22Rv1 (cell line): ENCODE results near the gene SFXN4.
"Not testable (repeated sequence)": the region's sequence is repeated elsewhere in the genome, so short reads cannot be mapped to it uniquely, and the experiment has no call there.

Experiments
- H3K27ac ChIP-seq: fragments of 450-650 bp; 2 replicates; pipeline ENCODE4 v1.5.1; 2017
- ZFX ChIP-seq: fragments of 450-650 bp; IDR thresholded peaks from 2 replicates; pipeline ENCODE4 v1.6.1; 2017; ENCODE audit warnings: antibody characterized with exemption, borderline replicate concordance
- TF ChIP-seq, protein P1 (sequence below): fragments of 450-650 bp; IDR thresholded peaks from 2 replicates; pipeline ENCODE4 v1.5.1; 2017; ENCODE audit warnings: mild to moderate bottlenecking

SFXN4 gene

GRCh38 chr10:119183664-119184412, 18.3 kb upstream of the SFXN4 start:
- no peak for TF ChIP-seq ZFX
- TF ChIP-seq, protein P1, sequence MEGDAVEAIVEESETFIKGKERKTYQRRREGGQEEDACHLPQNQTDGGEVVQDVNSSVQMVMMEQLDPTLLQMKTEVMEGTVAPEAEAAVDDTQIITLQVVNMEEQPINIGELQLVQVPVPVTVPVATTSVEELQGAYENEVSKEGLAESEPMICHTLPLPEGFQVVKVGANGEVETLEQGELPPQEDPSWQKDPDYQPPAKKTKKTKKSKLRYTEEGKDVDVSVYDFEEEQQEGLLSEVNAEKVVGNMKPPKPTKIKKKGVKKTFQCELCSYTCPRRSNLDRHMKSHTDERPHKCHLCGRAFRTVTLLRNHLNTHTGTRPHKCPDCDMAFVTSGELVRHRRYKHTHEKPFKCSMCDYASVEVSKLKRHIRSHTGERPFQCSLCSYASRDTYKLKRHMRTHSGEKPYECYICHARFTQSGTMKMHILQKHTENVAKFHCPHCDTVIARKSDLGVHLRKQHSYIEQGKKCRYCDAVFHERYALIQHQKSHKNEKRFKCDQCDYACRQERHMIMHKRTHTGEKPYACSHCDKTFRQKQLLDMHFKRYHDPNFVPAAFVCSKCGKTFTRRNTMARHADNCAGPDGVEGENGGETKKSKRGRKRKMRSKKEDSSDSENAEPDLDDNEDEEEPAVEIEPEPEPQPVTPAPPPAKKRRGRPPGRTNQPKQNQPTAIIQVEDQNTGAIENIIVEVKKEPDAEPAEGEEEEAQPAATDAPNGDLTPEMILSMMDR = no peak
- no peak overlapping the region for H3K27ac ChIP-seq

DNA sequence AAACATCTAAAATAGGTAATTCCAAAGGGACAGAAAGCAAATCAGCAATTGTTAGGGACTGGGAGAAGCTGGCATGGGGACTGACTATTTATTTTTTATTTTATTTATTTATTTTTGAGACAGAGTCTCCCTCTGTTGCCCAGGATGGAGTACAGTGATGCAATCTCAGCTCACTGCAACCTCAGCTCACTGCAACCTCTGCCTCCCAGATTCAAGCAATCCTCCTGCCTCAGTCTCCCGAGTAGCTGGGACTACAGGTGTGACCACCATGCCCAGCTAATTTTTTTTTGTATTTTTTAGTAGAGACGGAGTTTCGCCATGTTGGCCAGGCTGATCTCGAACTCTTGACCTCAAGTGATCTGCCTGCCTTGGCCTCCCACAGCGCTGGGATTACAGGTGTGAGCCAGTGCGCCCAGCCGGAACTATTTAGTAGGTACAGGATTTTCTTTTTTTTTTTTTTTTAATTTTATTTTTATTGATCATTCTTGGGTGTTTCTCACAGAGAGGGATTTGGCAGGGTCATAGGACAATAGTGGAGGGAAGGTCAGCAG, 15.4 kb upstream of the SFXN4 start:
- H3K27ac ChIP-seq = not testable (repeated sequence)

- H3K27ac ChIP-seq = peak within 1 kb of the TSS; percentile 74
These were observed 13.0 kb upstream of the SFXN4 start, which contains the start of gene PRDX3 for GRCh38 chr10:119178372-119179119. Gene PRDX3 (minus strand): TSS chr10:119178812. CDS start chr10:119178790, 22 bp downstream.

DNA sequence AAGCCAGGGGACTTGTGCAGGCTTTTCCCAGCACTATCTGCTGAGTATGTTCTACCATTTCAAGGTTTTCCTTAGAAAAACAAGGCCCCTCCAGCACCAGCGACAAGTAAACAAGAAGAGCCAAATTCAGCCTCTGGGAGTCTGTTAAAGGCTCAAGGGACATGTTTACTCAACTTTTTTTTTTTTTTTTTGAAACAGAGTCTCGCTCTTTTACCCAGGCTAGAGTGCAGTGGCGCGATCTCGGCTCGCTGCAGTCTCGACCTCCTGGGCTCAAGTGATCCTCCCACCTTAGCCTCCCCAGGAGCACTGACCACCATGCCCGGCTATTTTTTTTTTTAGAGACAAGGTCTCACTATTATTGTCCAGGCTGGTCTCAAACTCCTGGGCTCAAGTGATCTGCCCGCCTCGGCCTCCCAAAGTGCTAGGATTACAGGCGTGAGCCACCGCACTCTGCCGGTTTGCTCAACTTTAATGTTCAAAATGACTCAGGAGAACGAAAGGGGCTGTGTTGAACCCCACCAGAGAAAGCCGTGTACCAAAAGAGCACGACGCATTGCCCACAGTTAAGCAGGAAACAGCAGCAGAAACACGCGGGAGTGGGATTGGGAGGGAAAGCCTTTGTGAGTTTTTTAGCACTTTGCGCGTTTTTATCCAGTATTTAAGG, 12.3 kb upstream of the SFXN4 start:
- peak overlapping the region; percentile 74 for H3K27ac ChIP-seq
- TF ChIP-seq, protein P1 = no peak
- TF ChIP-seq ZFX = no peak

More at GRCh38 chr10:119178372-119179119, 13.0 kb upstream of the SFXN4 start, which contains the start of gene PRDX3:
- no peak for TF ChIP-seq ZFX
- TF ChIP-seq, protein P1 = peak; percentile 20

DNA sequence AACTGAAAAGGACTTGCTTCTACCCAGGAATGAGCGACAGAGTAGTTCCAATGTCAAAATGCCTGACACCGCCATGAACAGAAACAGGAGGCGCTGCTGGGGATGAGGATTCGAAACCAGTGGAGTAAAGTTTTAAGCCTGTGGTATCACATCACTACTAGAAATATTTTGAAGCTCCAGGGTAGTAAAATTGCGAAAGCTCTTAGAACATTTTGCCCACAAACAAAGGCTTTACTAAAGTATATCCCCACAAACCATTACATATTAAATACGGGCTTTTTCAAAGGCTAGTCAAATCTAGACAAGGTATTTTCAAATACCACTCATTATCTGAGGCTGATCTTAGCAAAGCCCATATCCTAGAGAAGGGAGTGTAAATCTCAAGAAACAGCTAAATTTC, 10.7 kb upstream of the SFXN4 start:
- H3K27ac ChIP-seq = no peak overlapping the region
- no peak for TF ChIP-seq ZFX
- TF ChIP-seq, protein P1 = no peak

- peak overlapping the region; percentile 1; the same call in 1 of the 2 replicates for H3K27ac ChIP-seq
- TF ChIP-seq, protein P1 = no peak
These were observed 8.6 kb upstream of the SFXN4 start for GRCh38 chr10:119174109-119174508.

DNA sequence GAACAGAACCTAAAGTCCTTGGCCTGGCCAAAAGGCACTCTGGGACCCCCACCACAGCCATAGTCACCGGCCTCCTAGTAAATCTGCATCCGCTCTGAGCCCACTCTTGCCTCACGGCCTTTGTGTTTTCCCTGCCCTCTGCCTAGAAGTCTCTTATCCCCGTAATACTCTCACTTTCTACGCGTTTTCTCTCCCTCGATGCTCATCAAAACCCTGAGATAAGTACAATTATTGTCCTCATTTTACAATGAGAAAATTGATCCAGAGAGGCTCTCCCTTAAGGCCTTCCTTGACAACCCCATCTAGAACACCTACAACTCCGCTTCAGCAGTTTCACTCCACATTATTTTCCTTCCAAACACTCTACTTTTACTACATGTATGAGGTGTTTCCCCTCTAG, 1.5 kb upstream of the SFXN4 start:
- H3K27ac ChIP-seq = peak overlapping the region; percentile 86
- TF ChIP-seq, protein P1 = no peak
- TF ChIP-seq ZFX = no peak
